NCI-H1105 treated with DMSO at 0.1 percent for 48 hours (cell line): ENCODE data around the gene TCF4.

ENCODE experiments used
- DNase-seq: peaks from one replicate; lab custom pipeline; 2025; lab: John Stamatoyannopoulos, UW

Gene TCF4

GRCh38 chr18:55256929-55257289 is 331.1 kb downstream of the TCF4 start:
- no peak for DNase-seq

- no peak for DNase-seq
Measured at GRCh38 chr18:55256226-55256928, 331.6 kb downstream of the TCF4 start.

- no peak for DNase-seq
Measured at GRCh38 chr18:55253814-55254213, 334.2 kb downstream of the TCF4 start.

GRCh38 chr18:55252901-55253300 is 335.1 kb downstream of the TCF4 start:
- DNase-seq: no peak

- DNase-seq: no peak
Measured at GRCh38 chr18:55252053-55252675, 335.8 kb downstream of the TCF4 start.

GRCh38 chr18:55251254-55251971 is 336.6 kb downstream of the TCF4 start:
- DNase-seq: no peak

GRCh38 chr18:55250768-55251173 is 337.2 kb downstream of the TCF4 start:
- no peak for DNase-seq

- DNase-seq: no peak
Measured at GRCh38 chr18:55249550-55249949, 338.4 kb downstream of the TCF4 start.

GRCh38 chr18:55248495-55248894 is 339.5 kb downstream of the TCF4 start:
- DNase-seq: no peak

GRCh38 chr18:55247032-55247431 is 341.0 kb downstream of the TCF4 start:
- DNase-seq: no peak

- no peak for DNase-seq
Measured at GRCh38 chr18:55246278-55246677, 341.7 kb downstream of the TCF4 start.

- no peak for DNase-seq
Measured at GRCh38 chr18:55245211-55245614, 342.8 kb downstream of the TCF4 start.

GRCh38 chr18:55244546-55244945 is 343.4 kb downstream of the TCF4 start:
- DNase-seq: peak; percentile 57

GRCh38 chr18:55243857-55244256 is 344.1 kb downstream of the TCF4 start:
- DNase-seq: no peak

GRCh38 chr18:55243255-55243654 is 344.7 kb downstream of the TCF4 start:
- DNase-seq: no peak

- DNase-seq: no peak
Measured at GRCh38 chr18:55240978-55241377, 347.0 kb downstream of the TCF4 start.

- peak; percentile 98 for DNase-seq
Measured at GRCh38 chr18:55239740-55240139, 348.3 kb downstream of the TCF4 start.

GRCh38 chr18:55237660-55238059 is 350.3 kb downstream of the TCF4 start:
- DNase-seq: no peak

- DNase-seq: no peak
Measured at GRCh38 chr18:55236150-55236931, 351.7 kb downstream of the TCF4 start.

- DNase-seq: no peak
Measured at GRCh38 chr18:55235094-55235461, 352.9 kb downstream of the TCF4 start.

GRCh38 chr18:55234366-55235093 is 353.5 kb downstream of the TCF4 start:
- peak; percentile 95 for DNase-seq

GRCh38 chr18:55233857-55234256 is 354.1 kb downstream of the TCF4 start:
- no peak for DNase-seq
